SIG-M5 treated with dmso at 0.1 percent for 504 hours (cell line): ENCODE data around the gene CMTM1.

Experiments used
- DNase-seq: peaks from one replicate; lab custom pipeline; 2025; ENCODE audit not compliant: unreplicated experiment; lab: John Stamatoyannopoulos, UW

Gene CMTM1

GRCh38 chr16:66566051-66566901 is at the start of gene CMTM1:
CMTM1 (plus strand) TSS chr16:66566439; CDS start chr16:66566514, 75 bp downstream.
- no peak for DNase-seq

GRCh38 chr16:66516509-66516807 is 49.8 kb upstream of the CMTM1 start:
- DNase-seq: no peak

- DNase-seq: peak; percentile 97
These were observed 49.2 kb upstream of the CMTM1 start for GRCh38 chr16:66516808-66517585.

GRCh38 chr16:66517586-66518263 is 48.5 kb upstream of the CMTM1 start:
- DNase-seq: no peak

GRCh38 chr16:66519482-66520373 is 46.5 kb upstream of the CMTM1 start:
- no peak for DNase-seq

GRCh38 chr16:66520406-66521170 is 45.7 kb upstream of the CMTM1 start:
- peak; percentile 63 for DNase-seq

GRCh38 chr16:66521252-66521713 is 45.0 kb upstream of the CMTM1 start:
- DNase-seq: no peak

- DNase-seq: peak; percentile 79
These were observed 44.1 kb upstream of the CMTM1 start for GRCh38 chr16:66521951-66522771.

GRCh38 chr16:66522816-66523590 is 43.2 kb upstream of the CMTM1 start:
- DNase-seq: no peak

- peak; percentile 84 for DNase-seq
These were observed 42.3 kb upstream of the CMTM1 start for GRCh38 chr16:66523861-66524354.

- DNase-seq: peak; percentile 98
These were observed 41.6 kb upstream of the CMTM1 start for GRCh38 chr16:66524601-66525164.

GRCh38 chr16:66525396-66526180 is 40.7 kb upstream of the CMTM1 start:
- no peak for DNase-seq

- DNase-seq: no peak
These were observed 37.9 kb upstream of the CMTM1 start for GRCh38 chr16:66528294-66528693.

- DNase-seq: no peak
These were observed 36.8 kb upstream of the CMTM1 start for GRCh38 chr16:66529475-66529874.

- DNase-seq: no peak
These were observed 31.9 kb upstream of the CMTM1 start for GRCh38 chr16:66534376-66534799.

GRCh38 chr16:66536525-66536924 is 29.7 kb upstream of the CMTM1 start:
- no peak for DNase-seq

- DNase-seq: no peak
These were observed 29.0 kb upstream of the CMTM1 start for GRCh38 chr16:66537236-66537635.
